ENCODE measurements around the gene SUSD4. TPM values are rescaled to one million over a fixed set of nuclear protein-coding genes. Genes with fewer than 3 reads are reported as not detected.

The SUSD4 gene
- total RNA-seq, 4 donors from 2014 or later: 2.2 to 5.3 (median 2.5) TPM

GRCh38 chr1:223330466-223330865, 33.5 kb downstream of the SUSD4 start:
- TF ChIP-seq EP300 (IDR thresholded peaks at IDR 0.05): no peak
- no peak for TF ChIP-seq POLR2A (IDR thresholded peaks at IDR 0.05)
- TF ChIP-seq, protein P1, sequence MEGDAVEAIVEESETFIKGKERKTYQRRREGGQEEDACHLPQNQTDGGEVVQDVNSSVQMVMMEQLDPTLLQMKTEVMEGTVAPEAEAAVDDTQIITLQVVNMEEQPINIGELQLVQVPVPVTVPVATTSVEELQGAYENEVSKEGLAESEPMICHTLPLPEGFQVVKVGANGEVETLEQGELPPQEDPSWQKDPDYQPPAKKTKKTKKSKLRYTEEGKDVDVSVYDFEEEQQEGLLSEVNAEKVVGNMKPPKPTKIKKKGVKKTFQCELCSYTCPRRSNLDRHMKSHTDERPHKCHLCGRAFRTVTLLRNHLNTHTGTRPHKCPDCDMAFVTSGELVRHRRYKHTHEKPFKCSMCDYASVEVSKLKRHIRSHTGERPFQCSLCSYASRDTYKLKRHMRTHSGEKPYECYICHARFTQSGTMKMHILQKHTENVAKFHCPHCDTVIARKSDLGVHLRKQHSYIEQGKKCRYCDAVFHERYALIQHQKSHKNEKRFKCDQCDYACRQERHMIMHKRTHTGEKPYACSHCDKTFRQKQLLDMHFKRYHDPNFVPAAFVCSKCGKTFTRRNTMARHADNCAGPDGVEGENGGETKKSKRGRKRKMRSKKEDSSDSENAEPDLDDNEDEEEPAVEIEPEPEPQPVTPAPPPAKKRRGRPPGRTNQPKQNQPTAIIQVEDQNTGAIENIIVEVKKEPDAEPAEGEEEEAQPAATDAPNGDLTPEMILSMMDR (IDR thresholded peaks at IDR 0.05): no peak
- no peak for TF ChIP-seq POLR2AphosphoS5 (IDR thresholded peaks at IDR 0.05)
- H3K27me3 ChIP-seq: no peaks in the 10 kb centered on the region
- peaks cover 0 to 22% (median 0%) of the 10 kb centered on the region in 3 donors for H3K4me1 ChIP-seq
- no peaks in the 10 kb centered on the region for H3K9me3 ChIP-seq
- H3K4me3 ChIP-seq: no peak overlapping the region
- 37 to 65% methylated on average over 2 to 3 of the region's 3 CpGs for WGBS, 2 donors (ENCODE audit: low coverage in 1 of 2)
- H3K36me3 ChIP-seq: no peaks in the 10 kb centered on the region
- no peak overlapping the region for H3K27ac ChIP-seq
- ATAC-seq: no peak

DNA sequence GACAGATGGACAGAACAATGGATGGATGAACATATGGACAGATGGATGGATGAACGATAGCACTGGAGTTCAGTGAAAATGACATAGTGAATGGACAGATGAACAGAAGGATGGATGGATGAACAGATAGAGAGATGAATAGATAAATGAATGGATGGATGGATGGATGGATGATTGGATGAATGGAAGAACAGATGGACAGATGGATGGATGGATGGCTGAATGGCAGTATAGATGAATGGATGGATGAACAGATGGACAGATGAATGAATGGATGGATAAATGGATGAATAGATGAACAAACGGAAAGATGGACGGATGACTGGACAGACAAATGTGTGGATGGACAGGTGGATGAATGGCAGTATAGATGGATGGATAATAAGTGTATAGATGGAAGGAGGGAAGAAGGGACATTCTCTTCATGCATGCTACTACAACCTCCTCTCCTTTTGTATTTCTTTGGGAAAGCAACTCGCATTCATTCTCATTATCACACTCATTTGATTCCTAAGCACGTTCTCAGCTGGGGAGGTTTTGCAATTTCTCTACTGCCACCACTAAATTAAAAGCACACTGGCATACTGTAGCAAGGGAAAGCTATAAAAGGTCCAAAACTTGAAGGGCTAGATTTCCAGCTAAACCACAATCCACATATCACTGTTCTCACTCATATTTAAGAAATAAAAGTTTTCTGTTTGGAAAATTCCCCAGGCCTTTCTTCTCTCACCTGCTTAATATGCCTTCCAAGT, 34.1 kb downstream of the SUSD4 start:
- WGBS, 2 donors (ENCODE audit: low coverage in 1 of 2): 90 to 100% methylated on average over 3 to 5 of the region's 5 CpGs
- Histone ChIP-seq H3K27ac (no peak overlapping the region), H3K4me1 (peaks cover 0 to 22% (median 0%) of the 10 kb centered on the region in 3 donors), H3K4me3 (no peak overlapping the region), H3K36me3 (no peaks in the 10 kb centered on the region), H3K9me3 (no peaks in the 10 kb centered on the region), H3K27me3 (no peaks in the 10 kb centered on the region)
- TF ChIP-seq POLR2AphosphoS5 (IDR thresholded peaks at IDR 0.05): no peak
- TF ChIP-seq EP300 (IDR thresholded peaks at IDR 0.05): no peak
- TF ChIP-seq, protein P1 (IDR thresholded peaks at IDR 0.05): no peak
- no peak for TF ChIP-seq POLR2A (IDR thresholded peaks at IDR 0.05)
- ATAC-seq: no peak

- H3K36me3 ChIP-seq: no peaks in the 10 kb centered on the region
- ATAC-seq: no peak
- no peaks in the 10 kb centered on the region for H3K9me3 ChIP-seq
- H3K27me3 ChIP-seq: no peaks in the 10 kb centered on the region
- H3K4me1 ChIP-seq: peaks cover 0 to 22% (median 0%) of the 10 kb centered on the region in 3 donors
- no peak overlapping the region for H3K4me3 ChIP-seq
- H3K27ac ChIP-seq: no peak overlapping the region
- TF ChIP-seq POLR2A (IDR thresholded peaks at IDR 0.05) (no peak), EP300 (IDR thresholded peaks at IDR 0.05) (no peak), POLR2AphosphoS5 (IDR thresholded peaks at IDR 0.05) (no peak)
- TF ChIP-seq, protein P1 (IDR thresholded peaks at IDR 0.05): no peak
Measured at GRCh38 chr1:223329252-223329651, 34.7 kb downstream of the SUSD4 start.

- Histone ChIP-seq H3K4me1 (peaks cover 0 to 22% (median 0%) of the 10 kb centered on the region in 3 donors), H3K36me3 (no peaks in the 10 kb centered on the region), H3K27me3 (no peaks in the 10 kb centered on the region), H3K27ac (no peak overlapping the region), H3K9me3 (no peaks in the 10 kb centered on the region), H3K4me3 (no peak overlapping the region)
- WGBS, 2 donors (ENCODE audit: low coverage in 1 of 2): 67 to 96% methylated on average over 3 to 4 of the region's 4 CpGs
- no peak for TF ChIP-seq POLR2A (IDR thresholded peaks at IDR 0.05)
- no peak for TF ChIP-seq POLR2AphosphoS5 (IDR thresholded peaks at IDR 0.05)
- ATAC-seq: no peak
Measured at GRCh38 chr1:223328566-223328965, 35.4 kb downstream of the SUSD4 start.

GRCh38 chr1:223326776-223327175, 37.2 kb downstream of the SUSD4 start:
- Histone ChIP-seq H3K36me3 (no peaks in the 10 kb centered on the region), H3K4me3 (no peak overlapping the region), H3K9me3 (no peaks in the 10 kb centered on the region), H3K27ac (no peak overlapping the region), H3K4me1 (peaks cover 0 to 18% (median 0%) of the 10 kb centered on the region in 3 donors), H3K27me3 (no peaks in the 10 kb centered on the region)
- 0 to 21% methylated on average over 1 of the region's 1 CpG for WGBS, 2 donors (ENCODE audit: low coverage in 1 of 2)
- TF ChIP-seq, protein P1 (IDR thresholded peaks at IDR 0.05): no peak
- TF ChIP-seq POLR2AphosphoS5 (IDR thresholded peaks at IDR 0.05): no peak
- TF ChIP-seq EP300 (IDR thresholded peaks at IDR 0.05): no peak
- no peak for TF ChIP-seq POLR2A (IDR thresholded peaks at IDR 0.05)
- no peak for ATAC-seq

Measured in gastroesophageal sphincter (tissue), 4 donors.